GM21381 (cell line): ENCODE data around the gene PEDS1.
"Not testable (repeated sequence)": the region's sequence is repeated elsewhere in the genome, so short reads cannot be mapped to it uniquely, and the experiment has no call there.

Experiments used
- ATAC-seq: cut with Tn5 transposase; IDR thresholded peaks from one replicate; pipeline ENCODE4 v1.9.1; 2021; ENCODE audit warnings: mild to moderate bottlenecking, moderate library complexity; ENCODE audit not compliant: unreplicated experiment

The PEDS1 gene

GRCh38 chr20:50153500-50154377, at the start of gene PEDS1:
Gene PEDS1 (minus strand): TSS chr20:50153723. CDS start chr20:50153637, 86 bp downstream.
- ATAC-seq: peak; percentile 96

DNA sequence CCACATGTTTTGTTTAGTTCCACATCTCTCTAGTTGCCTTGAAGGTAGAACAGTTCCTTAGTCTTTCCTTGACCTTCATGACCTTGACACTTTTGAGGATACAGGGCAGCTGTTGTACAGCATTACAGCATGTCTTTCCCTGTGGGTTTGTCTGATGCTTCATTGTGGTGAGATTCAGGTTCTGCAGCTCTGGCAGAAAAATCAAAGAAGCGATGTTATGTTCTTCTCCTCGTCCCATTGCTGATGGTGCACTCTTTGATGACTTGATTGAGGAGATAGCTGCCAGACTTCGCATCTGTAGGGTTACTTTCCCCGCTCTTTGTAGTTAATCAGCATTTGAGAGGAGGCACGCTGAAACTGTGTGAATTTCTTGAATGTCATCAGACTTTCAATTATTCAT, 49.2 kb upstream of the PEDS1 start:
- ATAC-seq: no peak

GRCh38 chr20:50201710-50202109, 48.2 kb upstream of the PEDS1 start:
- not testable (repeated sequence) for ATAC-seq

GRCh38 chr20:50200482-50201104, 47.1 kb upstream of the PEDS1 start:
- no peak for ATAC-seq

DNA sequence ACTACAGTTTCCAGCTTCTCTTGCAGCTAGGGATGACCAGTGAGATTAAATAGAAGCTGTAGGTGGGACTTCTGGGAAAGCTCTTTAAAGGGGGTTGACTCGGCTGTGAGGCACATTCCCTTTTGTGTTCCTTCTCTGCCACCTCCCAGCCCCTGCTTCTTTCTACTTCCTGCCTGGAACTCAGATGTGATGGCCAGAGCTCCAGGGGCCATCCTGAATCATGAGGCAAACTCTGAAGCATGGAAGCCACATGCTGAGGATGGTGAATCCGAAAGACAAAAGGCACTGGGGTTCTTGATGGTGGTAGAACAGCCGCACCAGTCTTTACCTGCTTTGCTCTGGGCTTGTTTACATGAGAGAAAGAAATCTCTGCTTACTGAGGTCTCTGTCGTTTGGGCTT, 46.2 kb upstream of the PEDS1 start:
- ATAC-seq: no peak

DNA sequence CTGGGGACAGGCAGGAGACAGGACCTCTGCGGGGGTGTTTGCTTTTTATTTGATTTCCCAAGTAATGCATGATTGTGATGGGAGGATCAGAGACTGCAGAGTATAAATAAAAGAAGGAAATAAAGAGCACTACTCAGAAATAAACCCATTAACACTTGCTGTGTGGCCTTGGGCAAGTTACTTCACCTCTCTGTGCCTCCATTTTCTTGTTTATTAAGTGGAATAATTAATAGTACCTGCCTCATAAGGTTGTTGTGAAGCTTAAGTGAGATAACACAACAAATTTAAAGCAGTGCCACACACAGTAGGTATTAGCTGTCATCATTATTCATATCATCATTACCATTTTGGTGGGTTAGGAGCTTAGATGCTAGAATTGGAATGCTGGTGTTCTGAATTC, 45.2 kb upstream of the PEDS1 start:
- ATAC-seq: no peak

- no peak for ATAC-seq
Measured at GRCh38 chr20:50198180-50198666, 44.7 kb upstream of the PEDS1 start.

- no peak for ATAC-seq
Measured at GRCh38 chr20:50197463-50198179, 44.1 kb upstream of the PEDS1 start.

DNA sequence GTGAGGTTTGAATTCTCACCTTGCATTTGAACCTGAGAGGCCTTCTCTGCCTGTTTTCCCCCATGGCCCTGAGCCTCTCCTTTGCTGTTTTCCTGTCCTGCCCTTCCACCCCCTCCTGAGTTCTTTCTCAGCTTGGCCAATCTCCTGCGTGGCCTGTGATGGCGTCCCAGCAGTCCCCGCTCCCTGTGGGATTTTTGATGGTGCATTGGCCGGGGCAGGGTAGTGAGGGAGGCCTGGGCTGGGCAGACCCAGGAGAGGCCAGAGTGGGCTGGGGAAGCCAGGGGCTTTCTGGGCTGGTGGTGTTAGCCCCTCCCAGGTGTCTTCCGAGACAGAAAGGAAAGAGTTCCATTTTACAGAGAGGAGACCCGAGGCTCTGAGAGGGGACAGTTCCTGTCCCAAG, 43.4 kb upstream of the PEDS1 start:
- no peak for ATAC-seq

DNA sequence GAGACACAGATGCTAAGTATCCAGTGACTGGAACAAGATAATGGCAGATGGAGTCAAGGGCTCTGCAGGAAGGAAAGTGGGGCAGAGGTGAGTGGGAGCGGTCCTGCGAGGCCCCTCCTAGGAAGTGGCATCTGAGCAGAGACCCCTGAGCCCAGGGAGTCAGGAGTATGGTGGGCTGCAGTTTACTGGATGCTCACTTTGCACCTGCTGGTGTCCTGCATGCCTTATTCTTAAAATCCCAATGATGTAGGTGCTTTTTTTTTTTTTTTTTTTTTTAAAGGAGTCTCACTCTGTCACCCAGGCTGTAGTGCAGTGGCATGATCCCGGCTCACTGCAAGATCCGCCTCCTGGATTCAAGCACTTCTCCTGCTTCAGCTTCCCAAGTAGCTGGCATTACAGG, 42.7 kb upstream of the PEDS1 start:
- no peak for ATAC-seq

DNA sequence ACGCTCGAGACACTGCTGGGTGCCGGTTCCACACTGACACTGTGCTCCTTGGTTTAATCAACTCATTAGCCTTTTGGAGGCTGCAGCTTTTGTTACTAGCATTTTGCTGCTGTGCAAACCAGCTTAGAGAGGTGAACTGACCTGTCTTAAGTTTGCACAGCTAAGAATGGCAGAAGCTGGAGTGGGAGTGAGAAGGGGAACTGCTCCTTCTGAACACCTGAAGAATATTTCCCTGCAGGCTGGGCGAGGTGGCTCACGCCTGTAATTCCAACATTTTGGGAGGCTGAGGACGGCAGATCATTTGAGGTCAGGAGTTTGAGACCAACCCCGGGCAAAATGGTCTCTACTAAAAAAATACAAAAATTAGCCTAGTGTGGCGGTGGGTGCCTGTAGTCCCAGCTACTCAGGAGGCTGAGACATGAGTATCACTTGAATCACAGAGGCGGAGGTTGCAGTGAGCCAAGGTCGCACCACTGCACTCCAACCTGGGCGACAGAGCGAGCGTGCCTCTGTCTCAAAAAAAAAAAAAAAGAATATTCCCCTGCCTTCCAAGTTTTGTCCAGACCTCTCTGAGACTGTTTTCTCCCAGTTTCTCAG, 42.1 kb upstream of the PEDS1 start:
- no peak for ATAC-seq

GRCh38 chr20:50194831-50195523, 41.5 kb upstream of the PEDS1 start:
- ATAC-seq: no peak

- ATAC-seq: no peak
Measured at GRCh38 chr20:50194422-50194830, 40.9 kb upstream of the PEDS1 start.

GRCh38 chr20:50193836-50194421, 40.4 kb upstream of the PEDS1 start:
- no peak for ATAC-seq

- no peak for ATAC-seq
Measured at GRCh38 chr20:50193199-50193835, 39.8 kb upstream of the PEDS1 start.

GRCh38 chr20:50192364-50193198, 39.1 kb upstream of the PEDS1 start:
- peak; percentile 24 for ATAC-seq

DNA sequence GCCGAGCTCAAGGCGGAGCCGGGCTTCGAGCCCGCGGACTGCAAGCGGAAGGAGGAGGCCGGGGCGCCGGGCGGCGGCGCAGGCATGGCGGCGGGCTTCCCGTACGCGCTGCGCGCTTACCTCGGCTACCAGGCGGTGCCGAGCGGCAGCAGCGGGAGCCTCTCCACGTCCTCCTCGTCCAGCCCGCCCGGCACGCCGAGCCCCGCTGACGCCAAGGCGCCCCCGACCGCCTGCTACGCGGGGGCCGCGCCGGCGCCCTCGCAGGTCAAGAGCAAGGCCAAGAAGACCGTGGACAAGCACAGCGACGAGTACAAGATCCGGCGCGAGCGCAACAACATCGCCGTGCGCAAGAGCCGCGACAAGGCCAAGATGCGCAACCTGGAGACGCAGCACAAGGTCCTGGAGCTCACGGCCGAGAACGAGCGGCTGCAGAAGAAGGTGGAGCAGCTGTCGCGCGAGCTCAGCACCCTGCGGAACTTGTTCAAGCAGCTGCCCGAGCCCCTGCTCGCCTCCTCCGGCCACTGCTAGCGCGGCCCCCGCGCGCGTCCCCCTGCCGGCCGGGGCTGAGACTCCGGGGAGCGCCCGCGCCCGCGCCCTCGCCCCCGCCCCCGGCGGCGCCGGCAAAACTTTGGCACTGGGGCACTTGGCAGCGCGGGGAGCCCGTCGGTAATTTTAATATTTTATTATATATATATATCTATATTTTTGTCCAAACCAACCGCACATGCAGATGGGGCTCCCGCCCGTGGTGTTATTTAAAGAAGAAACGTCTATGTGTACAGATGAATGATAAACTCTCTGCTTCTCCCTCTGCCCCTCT, 38.2 kb upstream of the PEDS1 start:
- ATAC-seq: peak; percentile 33

GRCh38 chr20:50191065-50191543, 37.6 kb upstream of the PEDS1 start:
- peak; percentile 20 for ATAC-seq
